Lung (tissue), 12 donors: Measurements from ENCODE around the gene ITPK1. TPM values are rescaled to one million over a fixed set of nuclear protein-coding genes. Genes with fewer than 3 reads are reported as not detected.

Experiments
- ATAC-seq: fragments of 200-7000 bp; cut with Tn5 transposase; one replicate; pipeline ENCODE4 v1.9.1; 2020; ENCODE audit warnings: moderate number of reproducible peaks; ENCODE audit not compliant: insufficient read depth, low FRiP score
- DNase-seq, 3 donors: peaks; one replicate each; pipeline ENCODE4 v3.0.0-alpha.2; 2013 to 2017
- H3K27ac ChIP-seq, 2 donors: one replicate each; pipeline ENCODE4 v1.5.1; 2013; ENCODE audit warnings: mild to moderate bottlenecking in 2 of 2, moderate library complexity in 2 of 2, control low read depth in 1 of 2, inconsistent platforms in 1 of 2, low read depth in 1 of 2, low read length in 1 of 2
- H3K27me3 ChIP-seq, 3 donors: one replicate each; pipeline ENCODE4 v1.5.1; 2013; ENCODE audit warnings: low read length in 2 of 3; ENCODE audit not compliant: control insufficient read depth in 3 of 3, insufficient read depth in 3 of 3
- H3K36me3 ChIP-seq, 4 donors: one replicate each; pipeline ENCODE4 v1.5.1; 2013; ENCODE audit warnings: low read length in 4 of 4, mild to moderate bottlenecking in 1 of 4, moderate library complexity in 1 of 4; ENCODE audit not compliant: control insufficient read depth in 4 of 4, insufficient read depth in 4 of 4
- H3K4me1 ChIP-seq, 5 donors: one replicate each; pipeline ENCODE4 v1.5.1; 2013; ENCODE audit warnings: low read length in 5 of 5, mild to moderate bottlenecking in 2 of 5, moderate library complexity in 1 of 5; ENCODE audit not compliant: control insufficient read depth in 5 of 5, insufficient read depth in 5 of 5
- H3K4me3 ChIP-seq: one replicate; pipeline ENCODE4 v1.5.1; 2013; ENCODE audit warnings: mild to moderate bottlenecking, control low read depth, moderate library complexity
- H3K9ac ChIP-seq, 2 donors: one replicate each; pipeline ENCODE4 v1.5.1; 2013; ENCODE audit warnings: low read length in 2 of 2, control low read depth in 1 of 2; ENCODE audit not compliant: insufficient read depth in 1 of 2
- H3K9me3 ChIP-seq, 4 donors: one replicate each; pipeline ENCODE4 v1.5.1; 2013; ENCODE audit warnings: low read length in 3 of 4, mild to moderate bottlenecking in 1 of 4, moderate library complexity in 1 of 4; ENCODE audit not compliant: control insufficient read depth in 4 of 4, insufficient read depth in 3 of 4
- CTCF ChIP-seq: IDR thresholded peaks from 2 replicates; pipeline ENCODE4 v1.5.1; 2012; ENCODE audit warnings: mild to moderate bottlenecking; ENCODE audit errors: control extremely low read depth, extremely low read depth
- WGBS, 2 donors: extraction: QIAGEN DNeasy Blood & Tissue Kit; methylation state at CpG; one replicate each; pipeline ENCODE4 v1.1.7; 2013; 5-methylcytosine and 5-hydroxymethylcytosine counted together
- polyA plus RNA-seq, 2 donors: library from polyadenylated mRNA; stranded (reverse); fragments of 200-250 nt; gene quantifications; one replicate each; pipeline ENCODE4 v1.2.1, GENCODE V29; 2013
- total RNA-seq, 2 donors: library from RNA; depleted of rRNA in 1 of 2; stranded (reverse); fragments of >200 nt in 1 of 2; gene quantifications; one replicate each; pipeline ENCODE4 v1.2.1, GENCODE V29; 2014 to 2021
- donor health status: control.
- donor health status: control.
- donor health status: Bipolar disorder and iron deficiency.
- donor health status: healthy.
- donor health status: DM: yes; HTN: yes; CAD: no.

The ITPK1 gene
- total and polyA plus RNA-seq, 4 donors = 17.5 to 99.4 (median 45.3) TPM

- Histone ChIP-seq H3K4me1 (peaks cover 0 to 19% (median 7%) of the 10 kb centered on the region in 5 donors), H3K9ac (no peak overlapping the region), H3K27me3 (no peaks in the 10 kb centered on the region), H3K36me3 (peaks cover 0 to 8% (median 0%) of the 10 kb centered on the region in 4 donors), H3K9me3 (no peaks in the 10 kb centered on the region), H3K4me3 (no peak overlapping the region), H3K27ac (no peak overlapping the region)
- DNase-seq (peak; percentile 50 to 70 (median 60)), ATAC-seq (no peak)
- 88 to 89% methylated on average over 14 of the region's 14 CpGs for WGBS, 2 donors
- TF ChIP-seq CTCF = no peak
These were observed 96.3 kb downstream of the ITPK1 start for GRCh38 chr14:93019367-93019843.

- Histone ChIP-seq H3K27ac (no peak overlapping the region), H3K4me1 (peaks cover 0 to 23% (median 7%) of the 10 kb centered on the region in 5 donors), H3K9ac (no peak overlapping the region), H3K27me3 (no peaks in the 10 kb centered on the region), H3K9me3 (no peaks in the 10 kb centered on the region), H3K4me3 (no peak overlapping the region), H3K36me3 (peaks cover 0 to 8% (median 0%) of the 10 kb centered on the region in 4 donors)
- DNase-seq = no peak
- no peak for ATAC-seq
- 91 to 96% methylated on average over 8 of the region's 8 CpGs for WGBS, 2 donors
- no peak for TF ChIP-seq CTCF
These were observed 97.4 kb downstream of the ITPK1 start for GRCh38 chr14:93018366-93018765.

GRCh38 chr14:93017898-93018297, 97.8 kb downstream of the ITPK1 start:
- TF ChIP-seq CTCF = no peak
- Histone ChIP-seq H3K4me3 (no peak overlapping the region), H3K4me1 (peaks cover 0 to 24% (median 7%) of the 10 kb centered on the region in 5 donors), H3K27ac (no peak overlapping the region), H3K9ac (no peak overlapping the region), H3K27me3 (no peaks in the 10 kb centered on the region), H3K9me3 (no peaks in the 10 kb centered on the region), H3K36me3 (peaks cover 0 to 8% (median 0%) of the 10 kb centered on the region in 4 donors)
- ATAC-seq (no peak), DNase-seq (no peak)
- WGBS, 2 donors = 94 to 95% methylated on average over 10 of the region's 10 CpGs

GRCh38 chr14:93017301-93017797, 98.4 kb downstream of the ITPK1 start:
- DNase-seq (no peak), ATAC-seq (no peak)
- H3K4me1 ChIP-seq = peaks cover 0 to 26% (median 9%) of the 10 kb centered on the region in 5 donors
- no peaks in the 10 kb centered on the region for H3K9me3 ChIP-seq
- no peak overlapping the region for H3K4me3 ChIP-seq
- H3K27me3 ChIP-seq = no peaks in the 10 kb centered on the region
- no peak overlapping the region for H3K9ac ChIP-seq
- no peak overlapping the region for H3K27ac ChIP-seq
- peaks cover 0 to 8% (median 0%) of the 10 kb centered on the region in 4 donors for H3K36me3 ChIP-seq
- no peak for TF ChIP-seq CTCF
- WGBS, 2 donors = 86 to 89% methylated on average over 17 of the region's 17 CpGs
